ENCODE results near the gene TRAF3IP1. TPM values are rescaled to one million over a fixed set of nuclear protein-coding genes. Genes with fewer than 3 reads are reported as not detected.

TRAF3IP1 gene
- total and polyA plus RNA-seq, 10 donors, result 2.6 to 19.2 (median 8.8) TPM

GRCh38 chr2:238313289-238313990 is 6.9 kb upstream of the TRAF3IP1 start:
- intact Hi-C loops (cut with DNase I; ENCODE audit: low total_unique reads), result no loop called here
- 76 to 88% (median 85%) methylated on average over 8 of the region's 8 CpGs for WGBS, 5 donors
- no peaks in the 10 kb centered on the region for H3K9me3 ChIP-seq
- no peak for TF ChIP-seq POLR2AphosphoS5 (IDR thresholded peaks at IDR 0.05)
- TF ChIP-seq POLR2A (IDR thresholded peaks at IDR 0.05), result no peak
- TF ChIP-seq CTCF (IDR thresholded peaks at IDR 0.05 in 8 of 11, conservative IDR thresholded peaks at IDR 0.05 in 3 of 11), result no peak
- no peak overlapping the region for H3K4me3 ChIP-seq
- H3K27ac ChIP-seq, result no peak overlapping the region
- peaks cover 0 to 14% (median 0%) of the 10 kb centered on the region in 7 donors for H3K27me3 ChIP-seq (replicated peaks in 1 of 7)
- no peaks in the 10 kb centered on the region for H3K4me1 ChIP-seq
- no peak for DNase-seq
- H3K36me3 ChIP-seq, result no peaks in the 10 kb centered on the region

GRCh38 chr2:238313991-238314350 is 6.3 kb upstream of the TRAF3IP1 start:
- no peaks in the 10 kb centered on the region for H3K4me1 ChIP-seq
- H3K4me3 ChIP-seq, result no peak overlapping the region
- WGBS, 5 donors, result 72 to 83% (median 78%) methylated on average over 2 of the region's 2 CpGs
- H3K27me3 ChIP-seq (replicated peaks in 1 of 7), result peaks cover 0 to 14% (median 0%) of the 10 kb centered on the region in 7 donors
- H3K36me3 ChIP-seq, result no peaks in the 10 kb centered on the region
- intact Hi-C loops (cut with DNase I; ENCODE audit: low total_unique reads), result no loop called here
- H3K27ac ChIP-seq, result no peak overlapping the region
- no peak for DNase-seq
- TF ChIP-seq CTCF (IDR thresholded peaks at IDR 0.05 in 8 of 11, conservative IDR thresholded peaks at IDR 0.05 in 3 of 11) (no peak), POLR2AphosphoS5 (IDR thresholded peaks at IDR 0.05) (no peak), POLR2A (IDR thresholded peaks at IDR 0.05) (no peak)
- no peaks in the 10 kb centered on the region for H3K9me3 ChIP-seq

GRCh38 chr2:238314576-238314975 is 5.7 kb upstream of the TRAF3IP1 start:
- DNase-seq, result no peak
- TF ChIP-seq CTCF (IDR thresholded peaks at IDR 0.05 in 8 of 11, conservative IDR thresholded peaks at IDR 0.05 in 3 of 11) (no peak), POLR2AphosphoS5 (IDR thresholded peaks at IDR 0.05) (no peak), POLR2A (IDR thresholded peaks at IDR 0.05) (no peak)
- Histone ChIP-seq H3K27ac (no peak overlapping the region), H3K9me3 (no peaks in the 10 kb centered on the region), H3K27me3 (replicated peaks in 1 of 7) (peaks cover 0 to 14% (median 0%) of the 10 kb centered on the region in 7 donors), H3K4me3 (no peak overlapping the region), H3K4me1 (peaks cover under 1 to 6% (median 3%) of the 10 kb centered on the region in 6 donors), H3K36me3 (no peaks in the 10 kb centered on the region)
- intact Hi-C loops (cut with DNase I; ENCODE audit: low total_unique reads), result no loop called here
- 90 to 98% (median 95%) methylated on average over 8 of the region's 8 CpGs for WGBS, 5 donors

GRCh38 chr2:238315031-238315595 is 5.2 kb upstream of the TRAF3IP1 start:
- no peak for DNase-seq
- intact Hi-C loops (cut with DNase I; ENCODE audit: low total_unique reads), result no loop called here
- 89 to 100% (median 92%) methylated on average over 5 to 13 of the region's 13 CpGs for WGBS, 5 donors

More at GRCh38 chr2:238315031-238315595, 5.2 kb upstream of the TRAF3IP1 start:
- TF ChIP-seq POLR2A (IDR thresholded peaks at IDR 0.05) (no peak), CTCF (IDR thresholded peaks at IDR 0.05 in 8 of 11, conservative IDR thresholded peaks at IDR 0.05 in 3 of 11) (no peak), POLR2AphosphoS5 (IDR thresholded peaks at IDR 0.05) (no peak)
- H3K4me3 ChIP-seq, result no peak overlapping the region
- H3K36me3 ChIP-seq, result no peaks in the 10 kb centered on the region
- H3K9me3 ChIP-seq, result no peaks in the 10 kb centered on the region
- H3K27me3 ChIP-seq (replicated peaks in 1 of 7), result peaks cover 0 to 12% (median 0%) of the 10 kb centered on the region in 7 donors
- no peak overlapping the region for H3K27ac ChIP-seq
- H3K4me1 ChIP-seq, result peaks cover 3 to 11% (median 8%) of the 10 kb centered on the region in 6 donors

Measured in spleen (tissue), 11 donors.